Peyer's patch (tissue), 4 donors: ENCODE data around the gene CHPT1. TPM values are rescaled to one million over a fixed set of nuclear protein-coding genes. Genes with fewer than 3 reads are reported as not detected.

Source experiments
- DNase-seq, 3 donors: peaks; one replicate each; pipeline ENCODE4 v3.0.0-alpha.2; 2017 to 2019
- H3K27ac ChIP-seq, 4 donors: fragments of 200-600 bp; sonication (generic); one replicate each; pipeline ENCODE4 v1.5.1; 2016 to 2019
- H3K27me3 ChIP-seq, 2 donors: fragments of 200-600 bp; sonication (generic); one replicate each; pipeline ENCODE4 v1.5.1; 2019
- H3K36me3 ChIP-seq, 3 donors: fragments of 200-600 bp; sonication (generic); one replicate each; pipeline ENCODE4 v1.5.1; 2016 to 2019
- H3K4me1 ChIP-seq, 4 donors: fragments of 200-600 bp; sonication (generic); one replicate each; pipeline ENCODE4 v1.5.1; 2016 to 2019
- H3K4me3 ChIP-seq, 4 donors: fragments of 200-600 bp; sonication (generic); 1 replicate in 3 of 4; 2 replicates in 1 of 4; pipeline ENCODE4 v1.5.1; 2016 to 2019; ENCODE audit warnings: mild to moderate bottlenecking in 1 of 4
- H3K9me3 ChIP-seq, 4 donors: fragments of 200-600 bp; sonication (generic); one replicate each; pipeline ENCODE4 v1.5.1; 2016 to 2019; ENCODE audit warnings: mild to moderate bottlenecking in 1 of 4
- CTCF ChIP-seq, 6 experiments: fragments of 450-650 bp in 4 of 6; fragments of 200-600 bp in 2 of 6; sonication (generic) in 1 of 6; IDR thresholded peaks; one replicate each; pipeline ENCODE4 v1.5.1; 2017 to 2019; ENCODE audit warnings: antibody characterized with exemption in 6 of 6, mild to moderate bottlenecking in 3 of 6, moderate library complexity in 1 of 6
- POLR2A ChIP-seq, 2 donors: fragments of 450-650 bp; IDR thresholded peaks; one replicate each; pipeline ENCODE4 v1.5.1; 2017; ENCODE audit warnings: antibody characterized with exemption in 2 of 2, mild to moderate bottlenecking in 2 of 2, moderate library complexity in 2 of 2
- total RNA-seq, 4 donors: library from RNA; depleted of rRNA; stranded (reverse); fragments of >200 nt; gene quantifications; one replicate each; pipeline ENCODE4 v1.1.0, GENCODE V29; 2016

The CHPT1 gene
- total RNA-seq, 4 donors from 2014 or later = 78.4 to 471 (median 359) TPM

- DNase-seq = no peak
- Histone ChIP-seq H3K4me3 (no peak overlapping the region), H3K27me3 (no peaks in the 10 kb centered on the region), H3K27ac (no peak overlapping the region), H3K9me3 (no peaks in the 10 kb centered on the region), H3K4me1 (peaks cover 0 to 4% (median 0%) of the 10 kb centered on the region in 4 donors), H3K36me3 (no peaks in the 10 kb centered on the region)
- no peak for TF ChIP-seq POLR2A (IDR thresholded peaks at IDR 0.05)
- TF ChIP-seq CTCF (IDR thresholded peaks at IDR 0.05) = no peak
These were observed 11.3 kb upstream of the CHPT1 start for GRCh38 chr12:101686176-101686575.

GRCh38 chr12:101690544-101691098, 6.8 kb upstream of the CHPT1 start:
- Histone ChIP-seq H3K4me3 (no peak overlapping the region), H3K4me1 (peaks cover 0 to 14% (median 0%) of the 10 kb centered on the region in 4 donors), H3K27ac (peak overlapping the region in 2 of 4 donors; percentile 5 to 72), H3K27me3 (no peaks in the 10 kb centered on the region), H3K9me3 (no peaks in the 10 kb centered on the region), H3K36me3 (no peaks in the 10 kb centered on the region)
- no peak for DNase-seq
- TF ChIP-seq CTCF (IDR thresholded peaks at IDR 0.05) = no peak
- no peak for TF ChIP-seq POLR2A (IDR thresholded peaks at IDR 0.05)

GRCh38 chr12:101691503-101692096, 5.8 kb upstream of the CHPT1 start:
- DNase-seq = no peak
- TF ChIP-seq CTCF (IDR thresholded peaks at IDR 0.05) (no peak), POLR2A (IDR thresholded peaks at IDR 0.05) (no peak)
- H3K4me1 ChIP-seq = peaks cover 0 to 22% (median 4%) of the 10 kb centered on the region in 4 donors
- peak overlapping the region in 2 of 4 donors; percentile 5 to 72 for H3K27ac ChIP-seq
- no peaks in the 10 kb centered on the region for H3K27me3 ChIP-seq
- no peak overlapping the region for H3K4me3 ChIP-seq
- H3K9me3 ChIP-seq = no peaks in the 10 kb centered on the region
- H3K36me3 ChIP-seq = no peaks in the 10 kb centered on the region

- Histone ChIP-seq H3K27me3 (no peaks in the 10 kb centered on the region), H3K4me1 (peaks cover 0 to 24% (median 5%) of the 10 kb centered on the region in 4 donors), H3K4me3 (no peak overlapping the region), H3K9me3 (no peaks in the 10 kb centered on the region), H3K36me3 (no peaks in the 10 kb centered on the region), H3K27ac (no peak overlapping the region)
- no peak for TF ChIP-seq POLR2A (IDR thresholded peaks at IDR 0.05)
- no peak for TF ChIP-seq CTCF (IDR thresholded peaks at IDR 0.05)
- no peak for DNase-seq
These were observed 3.1 kb upstream of the CHPT1 start for GRCh38 chr12:101694297-101694848.

GRCh38 chr12:101694986-101695385, 2.5 kb upstream of the CHPT1 start:
- H3K4me1 ChIP-seq = peaks cover 0 to 30% (median 5%) of the 10 kb centered on the region in 4 donors
- H3K36me3 ChIP-seq = no peaks in the 10 kb centered on the region
- TF ChIP-seq CTCF (IDR thresholded peaks at IDR 0.05) (no peak), POLR2A (IDR thresholded peaks at IDR 0.05) (no peak)
- H3K27me3 ChIP-seq = no peaks in the 10 kb centered on the region
- no peak for DNase-seq
- no peaks in the 10 kb centered on the region for H3K9me3 ChIP-seq
- peak overlapping the region in 2 of 4 donors; percentile 56 to 95 for H3K27ac ChIP-seq
- H3K4me3 ChIP-seq = no peak overlapping the region
